AG08396 (cell line): ENCODE results near the gene SVOPL.

ENCODE experiments used
- DNase-seq: peaks from one replicate; pipeline ENCODE4 v3.0.0; 2012; ENCODE audit warnings: low spot score, mixed read lengths

The SVOPL gene

DNA sequence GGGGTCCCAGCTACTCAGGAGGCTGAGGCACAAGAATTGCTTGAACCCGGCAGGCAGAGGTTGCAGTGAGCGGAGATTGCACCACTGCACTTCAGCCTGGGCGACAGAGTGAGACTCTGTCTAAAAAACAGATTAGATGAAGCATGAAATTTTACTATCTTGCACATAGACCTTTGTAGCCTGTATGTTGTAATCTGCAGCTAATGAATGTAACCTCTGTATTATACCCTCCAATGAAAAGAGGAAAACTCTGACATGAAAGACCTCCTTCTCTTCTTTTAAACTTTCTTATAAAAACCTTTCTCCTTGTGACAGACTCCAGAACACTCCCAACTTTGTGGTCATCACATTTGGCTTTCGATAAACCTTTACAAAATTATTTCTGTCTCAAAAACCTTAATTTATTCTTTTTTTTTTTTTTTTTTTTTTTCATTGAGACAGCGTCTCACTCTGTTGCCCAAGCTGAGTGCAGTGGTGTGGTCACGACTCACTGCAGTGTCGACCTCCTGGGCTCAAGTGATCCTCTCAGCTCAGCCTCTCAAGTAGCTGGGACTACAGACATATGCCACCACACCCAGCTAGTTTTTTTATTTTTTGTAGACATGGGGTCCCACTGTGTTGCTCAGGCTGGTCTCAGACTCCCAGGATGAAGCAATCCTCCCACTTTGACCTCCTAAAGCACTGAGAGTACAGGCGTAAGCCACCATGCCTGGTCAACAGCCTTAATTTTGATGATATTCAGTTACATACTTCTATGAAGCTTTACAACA is 97.4 kb downstream of the SVOPL start:
- DNase-seq, result no peak

DNA sequence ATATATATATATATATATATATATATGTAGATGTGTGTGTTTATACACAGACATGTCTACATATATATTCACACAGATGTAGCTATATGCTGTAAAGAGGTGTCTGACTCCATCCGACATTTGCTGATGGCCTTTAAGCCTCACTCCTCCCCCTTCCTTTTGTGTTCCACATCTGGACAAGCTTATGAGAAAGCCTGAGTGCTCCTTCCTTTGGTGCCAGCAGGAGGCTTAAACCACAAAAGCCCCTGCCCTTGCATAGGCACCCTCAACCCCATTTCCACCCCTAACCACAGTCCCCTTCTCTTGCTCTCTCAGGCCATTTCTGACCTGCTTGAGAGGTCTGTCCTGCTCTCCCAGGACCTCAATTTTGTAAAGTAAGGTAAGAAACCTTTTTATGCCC is 98.7 kb downstream of the SVOPL start:
- no peak for DNase-seq

DNA sequence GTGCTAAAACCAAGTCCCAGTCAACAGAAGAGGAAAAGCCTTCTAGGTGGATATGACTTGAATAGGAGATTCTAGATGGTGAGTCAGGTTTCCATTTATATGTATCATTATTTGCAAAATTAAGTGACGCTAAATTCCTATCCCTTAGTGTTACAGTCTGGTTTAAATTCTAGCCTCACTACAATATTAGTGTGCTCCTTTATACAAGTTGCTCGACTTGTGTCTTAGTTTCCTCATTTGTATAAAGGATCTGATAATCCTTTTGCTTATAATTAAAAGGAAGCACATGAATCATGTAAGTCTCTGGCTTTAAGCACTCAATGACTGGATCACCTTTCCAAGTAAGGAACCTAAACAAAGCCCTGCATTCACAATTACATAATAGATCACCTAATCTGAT is 105.7 kb downstream of the SVOPL start:
- DNase-seq, result no peak

DNA sequence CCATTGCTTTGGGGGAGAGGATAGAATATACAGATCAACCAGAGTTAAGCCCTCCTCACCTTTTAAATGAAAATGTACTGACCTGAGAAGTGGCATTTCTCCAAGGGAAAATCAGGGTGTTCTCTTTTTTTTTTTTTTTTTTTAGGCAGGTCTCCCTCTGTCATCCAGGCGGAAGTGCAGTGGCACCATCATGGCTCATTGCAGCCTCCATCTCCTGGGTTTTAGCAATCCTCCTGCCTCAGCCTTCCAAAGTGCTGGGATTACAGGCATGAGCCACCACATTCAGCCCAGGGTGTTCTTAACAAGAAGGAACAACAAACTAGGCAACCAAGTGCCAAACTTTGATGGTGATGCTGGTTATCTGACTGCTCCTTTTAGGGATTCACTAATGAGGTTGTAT is 111.0 kb downstream of the SVOPL start:
- no peak for DNase-seq

DNA sequence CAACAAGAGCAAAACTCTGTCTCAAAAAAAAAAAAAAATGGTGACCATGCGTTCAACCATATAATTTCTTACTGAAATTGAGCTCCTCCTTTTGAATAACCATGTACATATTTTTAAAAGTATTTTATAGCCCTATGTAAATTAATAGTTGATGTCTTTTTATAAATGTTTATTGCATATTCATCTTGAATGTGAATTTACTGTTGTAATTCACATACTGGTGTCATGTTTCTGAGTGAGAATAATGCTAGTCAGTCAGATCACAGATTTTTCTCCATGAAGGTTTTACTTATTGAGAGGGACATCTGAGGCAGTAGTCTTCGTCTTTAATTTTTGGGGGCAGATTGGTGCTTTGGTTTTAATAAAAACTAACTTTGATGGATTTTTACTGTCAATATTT is 112.2 kb downstream of the SVOPL start:
- no peak for DNase-seq

DNA sequence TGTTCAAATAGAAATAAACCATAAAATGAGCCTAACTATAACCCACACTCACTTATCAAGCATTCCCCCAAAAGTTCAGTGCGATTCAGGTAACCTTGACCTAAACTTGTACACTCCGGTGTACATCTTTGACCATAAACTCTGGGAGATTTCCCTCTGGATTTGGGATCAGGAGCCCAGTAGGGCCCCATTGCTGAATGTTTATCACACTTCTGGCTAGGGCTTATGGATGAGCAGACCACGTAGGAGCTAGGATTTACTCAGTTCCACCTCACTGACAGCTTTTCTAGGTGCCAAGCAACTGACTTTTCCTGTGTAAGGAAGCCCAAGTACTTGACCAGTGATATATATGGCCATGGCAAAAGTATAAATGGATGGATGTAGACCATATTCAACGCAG is 113.7 kb downstream of the SVOPL start:
- DNase-seq, result no peak

DNA sequence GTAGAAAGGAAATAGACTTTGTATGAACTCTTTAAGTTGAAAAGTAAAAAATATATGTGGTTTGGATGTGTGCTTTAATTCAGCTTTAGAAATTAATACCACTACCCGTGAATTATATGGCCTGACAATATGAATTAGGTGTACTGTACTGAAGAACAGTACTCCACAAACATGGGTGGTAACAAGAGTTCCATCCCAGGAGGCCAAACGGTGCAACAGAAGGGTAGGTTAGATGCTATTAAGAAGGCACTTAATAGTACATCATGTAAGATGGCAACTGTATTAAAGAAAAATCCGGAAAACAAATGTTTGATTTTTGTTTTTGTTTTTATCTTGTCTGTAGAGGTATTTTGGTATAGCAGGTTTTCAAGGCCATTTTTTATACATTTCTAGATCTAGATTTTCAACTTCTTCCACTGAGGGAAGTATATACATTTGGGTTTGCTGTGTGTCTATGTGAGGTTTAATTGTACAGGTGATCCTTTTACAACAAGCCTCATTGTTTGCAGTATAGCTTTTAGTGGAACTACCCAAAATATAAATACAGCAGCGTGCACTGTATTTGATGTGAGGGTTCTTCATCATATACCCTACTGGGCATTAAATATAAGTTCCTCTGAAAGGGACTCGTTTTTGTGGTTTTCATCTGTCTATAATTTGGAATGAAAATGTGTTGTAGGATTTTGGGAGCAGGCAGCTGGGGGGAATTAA is 115.7 kb downstream of the SVOPL start:
- no peak for DNase-seq

DNA sequence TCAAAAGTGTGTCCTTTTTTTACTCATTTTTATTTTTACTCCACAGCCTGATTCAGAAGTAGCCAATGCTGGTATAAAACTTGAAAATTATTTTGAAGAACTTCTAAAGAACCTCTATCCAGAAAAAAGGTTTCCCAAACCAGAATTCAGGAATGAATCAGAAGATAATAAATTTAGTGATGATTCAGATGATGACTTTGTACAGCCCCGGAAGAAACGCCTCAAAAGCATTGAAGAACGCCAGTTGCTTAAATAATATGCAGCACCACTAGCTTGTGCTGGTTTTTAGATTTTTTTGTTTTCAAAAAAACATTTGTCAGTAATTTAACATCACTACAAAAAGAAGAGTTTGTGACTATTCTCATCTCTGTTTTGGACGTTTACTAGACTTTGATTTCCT is 116.5 kb downstream of the SVOPL start:
- DNase-seq, result no peak

DNA sequence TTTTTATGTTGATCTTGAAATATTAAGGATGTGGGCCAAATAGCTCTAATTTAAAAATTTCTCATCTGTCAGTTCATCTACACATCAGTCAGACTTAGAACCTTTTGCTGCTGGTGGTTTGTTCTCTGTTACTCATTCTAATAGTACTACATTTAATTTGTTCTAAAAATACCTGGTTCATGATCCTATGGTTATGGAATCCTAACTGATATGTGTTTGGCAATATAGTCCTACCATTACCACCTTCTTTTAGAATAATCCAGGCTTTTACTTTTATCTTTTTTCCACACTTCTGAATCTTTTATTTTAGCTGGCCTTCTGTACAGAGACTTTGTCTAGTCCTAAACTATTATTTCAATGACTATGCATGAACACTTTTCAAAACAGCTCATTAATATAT is 116.9 kb downstream of the SVOPL start:
- no peak for DNase-seq

DNA sequence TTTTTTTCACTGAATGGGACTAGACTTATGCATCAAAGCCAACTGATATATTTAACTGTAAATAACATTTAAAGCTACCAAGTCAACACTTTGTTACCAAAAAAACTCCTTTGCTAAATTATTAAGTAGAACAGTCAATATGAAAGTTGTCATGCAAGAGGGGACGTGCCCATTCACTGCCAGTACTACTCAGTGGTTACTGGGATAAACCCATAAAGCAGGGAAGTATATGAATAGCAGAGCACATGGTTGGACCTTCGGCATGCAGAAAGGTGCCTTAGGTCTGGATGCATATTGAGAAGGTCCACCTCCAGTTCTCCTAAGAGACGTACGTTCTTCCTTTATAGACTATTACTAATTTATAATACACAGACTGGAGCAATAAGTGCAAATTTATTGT is 120.1 kb downstream of the SVOPL start:
- no peak for DNase-seq

DNA sequence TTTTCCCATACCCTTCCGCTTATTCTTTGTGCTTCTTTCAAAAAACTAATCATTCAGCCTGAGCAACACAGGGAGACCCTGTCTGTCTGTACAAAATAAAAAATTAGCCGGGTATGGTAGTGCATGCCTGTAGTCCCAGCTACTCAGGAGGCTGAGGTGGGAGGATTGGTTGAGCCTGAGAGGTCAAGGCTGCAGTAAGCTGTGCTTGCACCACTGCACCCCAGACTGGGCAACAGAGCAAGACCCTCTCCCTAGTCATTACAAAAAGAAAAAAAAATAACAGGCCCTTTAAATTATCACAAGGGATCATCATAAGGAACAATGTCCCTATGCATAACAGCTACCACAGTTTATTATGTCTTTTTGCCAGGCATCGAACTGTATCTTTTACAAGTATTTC is 121.5 kb downstream of the SVOPL start:
- no peak for DNase-seq

DNA sequence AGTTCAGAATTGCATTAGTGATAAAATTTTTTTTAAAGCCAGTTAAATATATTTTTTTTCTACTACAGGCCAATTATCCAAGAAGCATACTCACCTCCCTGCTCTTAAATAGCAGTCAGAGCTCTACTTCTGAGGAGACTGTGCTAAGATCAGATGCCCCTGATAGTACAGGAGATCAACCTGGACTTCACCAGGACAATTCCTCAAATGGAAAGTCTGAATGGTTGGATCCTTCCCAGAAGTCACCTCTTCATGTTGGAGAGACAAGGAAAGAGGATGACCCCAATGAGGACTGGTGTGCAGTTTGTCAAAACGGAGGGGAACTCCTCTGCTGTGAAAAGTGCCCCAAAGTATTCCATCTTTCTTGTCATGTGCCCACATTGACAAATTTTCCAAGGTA is 122.0 kb downstream of the SVOPL start:
- no peak for DNase-seq

DNA sequence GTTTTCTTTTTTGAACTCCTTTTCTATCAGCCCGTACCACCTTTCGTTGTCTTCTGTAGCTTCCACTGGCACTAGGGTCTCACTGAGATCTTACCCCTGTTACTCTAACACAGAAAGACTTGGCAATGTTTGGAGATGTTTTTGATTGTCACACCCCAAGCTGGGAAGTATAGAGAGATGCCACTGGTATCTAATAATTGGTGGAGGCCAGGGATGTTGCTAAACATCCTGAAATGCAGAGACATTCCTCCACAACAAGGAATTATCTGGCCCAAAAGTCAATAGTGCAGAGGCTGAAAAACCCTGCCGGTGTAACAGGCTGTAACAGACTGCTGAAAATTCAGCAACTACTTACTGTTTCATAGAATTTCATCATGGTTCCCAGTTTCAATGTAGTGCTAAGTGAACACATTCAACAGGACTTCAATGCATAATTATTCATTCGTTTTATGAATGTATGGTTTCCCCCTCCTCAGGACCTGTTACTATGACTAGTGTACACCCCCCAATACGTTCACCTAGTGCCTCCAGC is 125.2 kb downstream of the SVOPL start:
- no peak for DNase-seq

DNA sequence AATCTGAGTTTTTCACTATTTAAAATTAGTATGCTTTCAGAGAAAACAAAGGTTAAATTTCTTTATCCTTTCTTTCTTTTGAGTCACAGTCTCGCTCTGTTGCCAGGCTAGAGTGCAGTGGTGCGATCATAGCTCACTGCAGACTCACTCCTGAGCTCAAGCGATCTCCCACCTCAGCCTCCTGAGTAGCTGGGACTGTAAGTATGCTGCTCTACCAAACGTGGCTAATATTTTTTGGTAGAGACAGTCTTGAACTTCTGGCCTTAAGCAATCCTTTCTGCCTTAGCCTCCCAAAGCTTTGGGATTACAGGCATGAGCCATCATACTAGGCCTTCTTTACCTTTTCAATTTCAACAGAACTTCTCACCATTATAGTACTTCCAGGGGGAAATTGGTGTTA is 127.4 kb downstream of the SVOPL start:
- DNase-seq, result no peak

DNA sequence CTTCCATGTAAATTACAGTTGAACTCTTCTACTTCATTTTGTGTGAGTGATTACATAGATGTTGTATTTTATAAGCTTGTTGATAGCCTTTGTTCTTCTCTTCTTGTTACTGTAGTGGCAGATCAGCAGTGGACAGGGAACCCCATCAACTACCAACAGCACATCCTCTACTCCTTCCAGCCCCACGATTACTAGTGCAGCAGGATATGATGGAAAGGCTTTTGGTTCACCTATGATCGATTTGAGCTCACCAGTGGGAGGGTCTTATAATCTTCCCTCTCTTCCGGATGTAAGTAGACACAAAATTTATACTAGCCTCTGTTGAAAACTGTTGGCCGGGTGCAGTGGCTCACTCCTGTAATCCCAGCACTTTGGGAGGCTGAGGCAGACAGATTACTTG is 130.4 kb downstream of the SVOPL start:
- DNase-seq, result no peak

DNA sequence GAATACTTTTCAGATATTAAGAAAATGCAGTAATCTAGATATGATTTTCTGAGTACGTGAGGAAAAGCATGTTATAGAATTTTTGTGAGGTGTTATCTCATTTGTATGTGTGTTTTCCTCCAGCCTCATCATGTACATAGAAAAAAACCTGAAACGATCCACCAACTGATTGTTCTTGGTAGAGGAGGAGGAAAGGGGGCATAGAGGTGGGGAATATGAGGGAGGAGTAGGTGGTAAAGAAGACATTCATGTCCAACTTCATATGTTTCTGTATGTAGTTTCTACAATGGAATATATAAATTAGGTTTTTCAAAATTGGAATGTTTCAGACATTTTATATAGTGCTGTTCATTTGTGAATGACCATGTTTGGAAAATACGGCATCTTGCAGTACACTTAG is 131.7 kb downstream of the SVOPL start:
- no peak for DNase-seq

DNA sequence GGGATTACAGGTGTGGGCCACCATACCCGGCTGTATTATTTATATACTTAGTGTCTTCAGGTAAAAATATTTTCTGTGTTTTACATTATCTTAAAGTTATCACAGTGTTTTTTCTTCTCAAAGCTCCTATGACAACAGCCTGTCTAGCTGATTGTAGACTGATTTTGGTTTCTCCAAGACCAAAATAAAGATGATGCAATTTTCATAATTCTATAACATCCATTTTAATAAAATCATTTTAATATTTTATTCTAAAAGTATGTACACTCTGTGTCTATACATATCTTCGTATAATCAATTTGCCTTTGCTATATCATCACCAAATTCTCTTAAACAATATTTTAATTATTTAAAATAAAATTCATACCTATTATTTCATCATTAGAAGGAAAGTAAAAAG is 132.5 kb downstream of the SVOPL start:
- DNase-seq, result no peak

DNA sequence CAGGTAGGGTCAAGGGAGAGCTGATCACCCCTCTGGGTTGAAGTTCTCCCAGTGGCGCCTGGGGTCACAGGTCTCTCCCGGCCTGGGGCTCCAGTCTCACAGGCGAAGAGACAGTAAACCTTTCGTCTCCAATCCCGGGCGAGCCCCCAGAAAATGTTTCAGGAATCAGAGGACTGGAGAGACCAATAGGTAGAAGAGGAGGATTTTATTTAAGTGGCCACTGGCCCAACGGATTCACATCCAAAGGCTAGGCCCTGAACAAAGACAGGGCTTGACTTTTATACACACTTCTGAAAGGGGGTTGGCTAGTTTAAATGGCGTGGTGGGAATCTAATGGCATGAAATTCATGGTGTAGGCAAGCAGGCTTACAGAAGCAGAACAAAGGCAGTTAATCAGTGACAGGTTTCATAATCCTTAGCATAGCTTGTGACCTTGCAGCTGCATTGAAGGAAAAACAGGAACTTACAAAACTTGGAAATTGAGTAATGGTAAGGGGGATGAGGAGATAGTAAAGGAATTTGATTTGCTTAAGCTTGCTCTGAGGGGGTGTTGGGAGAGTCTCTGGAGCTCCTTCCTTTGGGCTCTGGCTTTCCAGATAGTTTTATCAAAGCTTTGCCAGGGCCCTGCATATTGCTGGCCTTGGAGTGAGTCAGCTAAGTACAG is 135.6 kb downstream of the SVOPL start:
- DNase-seq, result no peak

DNA sequence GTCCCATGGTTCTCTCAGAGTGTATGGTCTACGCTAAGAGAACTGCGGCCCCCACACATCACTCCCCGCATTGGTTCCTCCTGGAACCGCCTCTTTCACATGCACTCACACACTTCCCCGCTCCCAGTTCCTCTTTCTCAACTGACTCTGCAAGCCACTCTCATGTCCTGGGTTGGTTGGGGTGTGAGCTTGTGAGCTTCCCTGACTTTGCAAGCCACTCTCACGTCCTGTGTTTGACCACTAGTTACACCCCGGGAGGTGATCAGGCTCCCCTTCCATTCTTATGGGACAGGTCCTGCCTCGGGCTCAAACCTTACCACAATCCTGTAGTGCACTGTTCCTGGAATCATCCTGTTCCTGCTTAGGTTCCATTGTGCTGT is 136.1 kb downstream of the SVOPL start:
- no peak for DNase-seq

DNA sequence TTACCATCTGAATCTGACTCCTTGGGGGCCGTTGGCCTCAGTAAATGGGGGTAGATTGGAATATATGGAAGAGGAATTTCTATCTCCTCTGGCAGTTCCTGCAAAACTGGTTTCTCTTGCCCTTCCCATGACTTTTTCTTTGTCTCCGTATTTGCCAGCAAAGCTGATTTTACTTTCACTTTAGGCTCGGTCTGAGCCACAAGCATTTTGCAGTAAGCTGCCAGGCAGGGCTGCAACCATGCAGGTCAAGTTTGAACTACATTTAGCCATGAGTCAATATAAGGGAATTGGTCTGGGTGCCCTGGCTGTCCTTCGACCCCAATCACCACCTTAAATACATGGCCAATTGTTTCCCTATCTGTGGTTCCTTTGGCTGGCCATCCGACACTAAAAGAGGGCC is 136.8 kb downstream of the SVOPL start:
- no peak for DNase-seq

DNA sequence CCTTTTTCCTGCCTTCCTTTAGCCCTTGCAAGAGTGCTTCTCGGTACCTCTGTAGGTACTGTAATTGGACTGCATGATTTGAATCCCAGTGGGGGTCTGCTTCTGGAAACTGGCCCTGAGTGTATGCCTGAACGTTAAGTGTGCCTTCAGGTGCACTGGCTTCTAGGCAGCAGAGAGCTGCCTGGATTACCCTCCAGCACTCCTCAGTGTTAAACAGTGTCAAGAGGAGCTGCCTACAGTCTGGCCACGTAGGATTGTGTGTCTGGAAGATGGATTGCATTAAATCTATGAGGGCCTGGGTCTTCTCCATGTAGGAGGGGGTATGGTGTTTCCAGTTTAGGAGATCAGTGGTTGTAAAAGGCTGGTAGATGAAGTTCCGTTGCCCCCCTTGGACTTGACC is 137.4 kb downstream of the SVOPL start:
- no peak for DNase-seq

DNA sequence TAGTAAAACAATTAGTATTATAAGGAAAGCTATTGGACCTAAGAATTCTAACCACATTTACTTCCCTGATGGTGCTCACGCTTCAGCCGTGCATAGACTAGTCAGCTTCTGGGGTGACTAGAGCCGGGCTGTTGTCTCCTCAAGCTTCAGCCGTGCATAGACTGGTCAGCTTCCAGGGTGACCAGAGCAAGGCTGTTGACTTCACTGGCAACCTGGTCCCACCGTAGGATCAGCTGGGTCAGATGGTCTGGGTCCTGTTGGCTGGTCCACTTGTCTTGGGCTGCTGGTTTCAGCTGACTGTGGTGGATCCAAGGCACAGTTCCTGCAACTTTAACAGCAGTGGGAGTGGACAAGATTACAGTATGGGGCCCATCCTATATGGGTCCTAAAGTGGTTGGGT is 141.7 kb downstream of the SVOPL start:
- DNase-seq, result no peak

DNA sequence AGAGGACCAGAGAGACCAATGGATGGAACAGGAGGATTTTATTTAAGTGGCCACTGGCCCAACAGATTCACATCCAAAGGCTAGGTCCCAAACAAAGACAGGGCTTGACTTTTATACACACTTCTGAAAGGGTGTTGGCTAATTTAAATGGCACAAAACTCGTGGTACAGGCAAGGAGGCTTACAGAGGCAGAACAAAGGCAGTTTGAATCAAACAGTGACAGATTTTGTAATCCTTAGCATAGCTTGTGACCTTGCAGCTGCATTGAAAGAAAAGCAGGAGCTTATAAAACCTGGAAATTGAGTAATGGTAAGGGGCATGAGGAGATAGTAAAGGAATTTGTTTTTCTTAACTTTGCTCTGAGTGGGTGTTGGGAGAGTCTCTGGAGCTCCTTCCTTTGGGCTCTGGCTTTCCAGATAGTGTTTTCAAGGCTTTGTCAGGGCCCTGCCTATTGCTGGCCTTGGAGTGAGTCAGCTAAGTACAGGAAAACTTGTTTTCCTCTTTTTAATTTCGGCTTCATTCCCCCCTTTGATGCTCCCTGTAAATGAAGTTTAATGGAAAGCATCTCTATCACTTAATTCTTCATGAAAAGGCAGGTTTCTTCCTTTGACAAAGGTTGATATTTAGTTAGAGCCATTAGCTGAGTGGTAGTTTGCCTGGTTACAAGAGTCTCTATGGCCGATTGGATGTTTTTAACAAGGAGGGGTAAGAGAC is 144.2 kb downstream of the SVOPL start:
- DNase-seq, result no peak
